Measurements from ENCODE around the gene PTGES.

The PTGES gene

DNA sequence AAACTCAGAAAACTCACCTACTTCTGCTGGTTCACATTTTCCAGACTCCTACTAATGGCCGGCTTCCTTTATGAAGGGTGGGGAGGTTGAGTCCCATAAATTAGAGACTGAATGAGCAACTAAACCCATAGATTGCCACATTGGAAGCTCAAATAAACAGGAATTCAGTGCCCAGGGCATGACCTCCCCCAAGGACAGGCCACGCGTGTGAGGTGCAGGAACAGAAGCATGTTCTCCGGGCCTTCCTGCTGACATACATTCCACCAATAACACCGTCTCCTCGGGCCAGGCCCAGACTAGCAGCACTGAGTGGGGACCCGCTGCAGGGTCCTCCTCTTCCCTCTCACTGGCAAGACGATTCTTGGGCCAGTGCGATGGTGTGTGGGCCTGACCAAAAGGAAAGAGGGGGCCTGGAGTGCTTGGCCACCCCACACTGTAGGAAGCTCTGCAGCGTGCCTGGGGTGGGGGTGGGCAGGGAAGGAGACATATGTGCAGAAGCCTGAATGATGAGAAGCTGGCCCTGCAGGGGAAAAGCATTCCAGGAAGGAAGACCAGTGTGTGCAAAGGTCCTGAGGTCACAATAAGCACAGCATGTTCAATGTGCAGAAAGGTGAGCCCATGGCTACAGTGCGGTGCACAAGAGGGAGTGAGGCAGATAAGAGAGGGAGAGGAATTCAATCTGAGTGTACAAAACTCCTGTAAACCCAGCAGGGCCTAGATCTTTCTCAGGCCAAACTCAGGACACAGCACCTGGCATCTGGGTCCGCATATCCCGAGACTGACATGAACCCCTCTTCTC lies 12.0 kb downstream of the PTGES start:
- DNase-seq = no peak

DNA sequence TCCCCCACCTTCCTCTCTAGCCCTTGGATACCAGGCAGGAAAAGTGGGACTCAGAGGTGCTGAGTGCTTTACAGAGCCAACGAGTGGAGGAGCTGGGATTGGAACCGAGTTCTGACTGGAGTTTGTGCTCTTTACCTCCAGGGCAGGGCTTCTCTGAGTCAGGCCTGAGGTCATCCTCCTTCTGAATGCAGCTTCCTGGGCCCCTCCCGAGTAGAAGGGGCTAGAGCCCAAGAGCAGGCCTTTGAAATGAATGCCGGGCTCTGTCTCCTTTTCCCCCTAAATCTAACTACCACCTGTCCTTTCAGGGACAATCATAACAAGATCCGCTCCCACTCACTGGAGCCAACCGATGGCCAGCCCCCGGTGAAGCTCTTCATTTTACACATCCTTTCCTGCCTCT lies 12.7 kb downstream of the PTGES start:
- DNase-seq = no peak

DNA sequence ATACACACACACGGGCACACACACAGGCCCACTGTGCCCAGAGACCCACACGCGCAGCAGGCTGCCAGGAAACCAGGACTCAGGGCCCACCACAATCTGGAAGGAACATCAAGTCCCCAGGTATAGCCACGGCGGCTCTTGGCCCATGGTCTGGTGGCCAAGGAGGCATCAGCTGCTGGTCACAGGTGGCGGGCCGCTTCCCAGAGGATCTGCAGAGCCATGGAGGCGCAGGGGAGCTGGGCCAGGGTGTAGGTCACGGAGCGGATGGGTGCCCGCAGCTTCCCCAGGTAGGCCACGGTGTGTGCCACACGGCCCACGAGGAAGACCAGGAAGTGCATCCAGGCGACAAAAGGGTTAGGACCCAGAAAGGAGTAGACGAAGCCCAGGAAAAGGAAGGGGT lies 13.4 kb downstream of the PTGES start:
- DNase-seq = no peak

DNA sequence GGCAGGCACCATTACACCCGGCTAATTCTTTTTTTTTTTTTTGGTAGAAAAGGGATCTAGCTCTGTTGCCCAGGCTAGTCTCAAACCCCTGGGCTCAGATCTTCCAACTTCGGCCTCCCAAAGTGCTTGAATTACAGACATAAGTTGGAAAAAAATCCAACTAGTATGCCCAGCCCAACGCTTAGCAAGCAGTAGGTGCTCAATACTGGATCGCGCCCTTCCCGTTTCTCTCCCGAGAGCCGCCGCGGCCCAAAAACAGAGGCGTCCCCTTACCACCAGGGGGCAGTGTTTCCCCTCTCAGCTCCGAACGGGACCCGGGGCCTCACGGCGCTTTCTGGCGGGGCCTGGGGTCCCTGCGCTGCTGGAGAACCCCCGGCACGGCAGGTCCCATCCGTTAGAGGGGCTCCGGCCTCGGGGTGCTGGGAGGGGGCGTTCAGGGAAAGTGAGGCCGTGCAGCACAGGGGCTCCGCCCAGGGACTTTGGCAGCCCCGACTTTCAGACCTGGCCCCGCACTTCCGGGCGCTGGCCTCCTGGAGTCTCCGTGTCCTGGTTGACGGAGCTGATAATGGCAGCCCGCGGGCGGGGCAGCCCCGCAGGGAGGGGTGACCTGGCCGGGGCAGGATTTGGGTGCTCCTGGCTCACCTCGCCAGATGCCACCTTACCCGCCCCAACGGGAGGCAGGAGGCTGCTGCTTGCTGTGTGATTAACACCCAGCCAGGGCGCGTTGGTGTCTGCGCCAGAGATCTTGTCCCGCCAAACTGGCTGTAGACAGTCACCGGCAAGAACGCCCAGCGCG lies 15.2 kb downstream of the PTGES start:
- DNase-seq = peak; percentile 87

DNA sequence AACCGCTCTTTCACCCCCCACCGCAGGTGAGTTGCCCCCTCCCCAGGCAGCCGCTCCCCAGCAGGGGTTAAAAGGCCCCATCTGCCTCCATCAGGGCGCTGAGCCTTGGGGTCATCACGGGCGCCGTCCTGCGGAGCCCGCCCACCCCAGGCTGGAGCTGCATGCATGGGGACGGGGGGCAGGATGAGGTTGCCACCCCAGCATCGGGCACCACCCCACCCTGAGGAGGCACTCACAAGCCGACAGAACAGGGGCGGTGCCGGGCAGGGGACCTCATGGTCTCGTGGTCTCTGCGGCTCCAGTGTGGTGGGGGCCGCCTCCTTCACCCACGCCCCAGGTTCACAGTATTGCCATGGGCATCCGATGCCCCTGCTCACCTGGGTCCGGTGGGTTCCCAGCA lies 16.5 kb downstream of the PTGES start:
- no peak for DNase-seq

- no peak for DNase-seq
These were observed 17.3 kb downstream of the PTGES start for GRCh38 chr9:129735546-129735945.

DNA sequence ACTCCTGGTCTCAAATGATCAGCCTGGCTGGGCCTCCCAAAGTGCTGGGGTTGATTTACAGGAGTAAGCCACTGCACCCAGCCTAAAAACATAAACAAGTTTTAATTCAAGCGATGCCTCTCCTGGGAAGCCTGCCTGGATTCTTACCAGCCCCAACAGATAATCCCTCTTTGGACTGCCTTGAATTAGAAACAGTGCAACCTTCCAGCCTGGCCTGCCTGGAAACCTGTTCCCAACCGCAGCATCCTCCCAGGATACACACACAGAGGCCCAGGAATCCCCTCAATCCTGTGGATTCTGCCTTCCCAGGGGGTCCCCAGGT lies 19.2 kb downstream of the PTGES start:
- no peak for DNase-seq

GRCh38 chr9:129732946-129733631 lies 19.8 kb downstream of the PTGES start:
- DNase-seq = no peak

GRCh38 chr9:129732100-129732499 lies 20.7 kb downstream of the PTGES start:
- no peak for DNase-seq

GRCh38 chr9:129731477-129732085 lies 21.3 kb downstream of the PTGES start:
- DNase-seq = no peak

- no peak for DNase-seq
These were observed 24.1 kb downstream of the PTGES start for GRCh38 chr9:129728744-129729143.

DNA sequence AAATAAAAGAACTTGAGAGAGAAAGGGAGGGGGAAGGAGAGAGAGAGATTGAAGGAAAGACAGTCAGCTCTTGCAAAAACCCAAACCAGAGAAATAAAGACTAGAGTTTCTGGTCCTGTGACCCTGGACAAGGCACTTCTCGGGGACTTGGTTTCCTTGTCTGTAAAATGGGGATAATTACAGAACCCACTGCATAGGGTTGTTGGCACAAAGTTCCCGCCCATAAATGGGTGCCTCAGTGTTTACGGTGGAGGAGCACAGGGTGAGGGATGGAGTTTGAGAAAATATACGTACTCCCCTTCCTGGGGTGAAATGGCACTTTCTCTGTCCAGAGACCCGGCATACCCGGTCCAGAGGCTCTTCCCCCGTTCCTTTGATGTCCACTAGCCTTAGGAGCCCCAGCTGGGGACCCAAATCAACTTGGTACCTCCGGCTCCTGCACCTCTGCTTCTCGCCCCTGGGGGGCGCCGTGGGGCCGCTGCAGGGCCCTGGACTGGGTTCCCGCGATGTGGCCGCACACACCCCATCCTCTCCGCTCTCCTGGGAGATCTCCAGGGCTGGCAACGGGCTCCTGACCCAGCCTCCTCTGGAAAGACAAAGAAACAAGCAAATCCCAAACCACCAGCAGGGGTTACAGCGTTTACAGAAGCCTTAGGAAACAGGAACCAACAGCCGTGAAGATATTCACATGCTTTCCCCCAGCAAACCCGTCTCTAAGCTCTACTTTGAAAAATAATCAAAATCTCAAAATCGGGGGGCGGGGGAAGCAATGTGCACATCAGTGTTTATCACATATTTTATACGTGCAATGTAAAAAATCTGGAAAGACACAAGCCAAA lies 26.3 kb downstream of the PTGES start:
- peak; percentile 57 for DNase-seq

DNA sequence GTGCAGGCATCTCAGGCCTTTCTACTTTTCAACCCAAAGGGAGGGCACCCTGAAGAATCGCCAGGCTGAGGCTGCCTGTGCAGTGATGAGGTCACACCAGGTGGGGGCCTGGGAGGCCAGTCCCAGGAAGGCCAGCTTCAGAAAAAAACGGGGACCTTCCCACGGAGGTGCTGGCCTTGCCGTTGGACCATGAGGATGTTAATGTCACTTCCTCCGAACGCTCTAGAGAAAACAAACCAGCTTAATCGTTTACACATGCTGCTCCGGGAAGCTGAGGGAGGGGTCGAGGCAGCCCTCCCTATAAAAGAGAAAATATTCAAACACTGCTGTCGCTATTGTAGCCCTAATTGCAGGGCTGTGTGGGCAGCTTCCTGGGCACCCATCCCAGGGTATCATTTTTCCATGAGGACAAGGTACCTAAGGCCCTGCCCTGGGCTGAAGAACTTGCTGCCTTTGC lies 27.0 kb downstream of the PTGES start:
- no peak for DNase-seq

DNA sequence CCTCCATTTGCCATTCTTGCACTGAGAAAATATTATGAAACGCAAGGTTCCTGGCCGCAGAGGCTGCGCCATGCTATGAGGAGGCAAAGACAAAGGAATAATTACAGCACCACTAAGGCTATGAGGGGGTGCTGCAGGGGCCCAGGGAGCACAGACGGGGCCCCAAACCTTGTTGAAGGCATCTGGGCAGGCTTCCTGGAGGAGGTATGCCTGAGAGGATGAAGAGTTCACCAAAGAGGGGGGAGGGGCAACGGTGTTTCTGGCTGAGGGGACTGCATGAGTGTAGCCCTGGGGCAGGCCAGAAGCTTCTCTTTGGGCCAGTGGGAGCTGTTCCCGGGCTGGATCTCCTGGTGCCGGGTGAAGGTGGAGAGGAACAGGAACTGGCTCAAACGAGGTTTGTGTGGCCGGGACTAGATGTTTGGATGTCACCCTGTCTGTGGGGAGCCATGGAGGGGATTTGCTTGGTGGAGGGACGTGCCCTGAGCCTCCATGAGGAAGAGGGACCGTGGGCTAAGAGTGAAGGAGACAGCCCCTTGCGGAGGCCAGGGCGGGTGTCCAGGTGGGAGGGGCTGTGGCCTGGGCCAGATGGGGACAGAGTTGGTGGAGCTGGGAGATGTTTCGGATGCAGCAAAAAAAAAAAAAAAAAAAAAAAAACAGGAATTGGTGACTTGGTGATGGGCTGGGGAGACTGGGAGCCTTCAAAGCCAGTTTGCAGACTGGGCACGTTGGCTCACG lies 28.2 kb downstream of the PTGES start:
- DNase-seq = no peak

DNA sequence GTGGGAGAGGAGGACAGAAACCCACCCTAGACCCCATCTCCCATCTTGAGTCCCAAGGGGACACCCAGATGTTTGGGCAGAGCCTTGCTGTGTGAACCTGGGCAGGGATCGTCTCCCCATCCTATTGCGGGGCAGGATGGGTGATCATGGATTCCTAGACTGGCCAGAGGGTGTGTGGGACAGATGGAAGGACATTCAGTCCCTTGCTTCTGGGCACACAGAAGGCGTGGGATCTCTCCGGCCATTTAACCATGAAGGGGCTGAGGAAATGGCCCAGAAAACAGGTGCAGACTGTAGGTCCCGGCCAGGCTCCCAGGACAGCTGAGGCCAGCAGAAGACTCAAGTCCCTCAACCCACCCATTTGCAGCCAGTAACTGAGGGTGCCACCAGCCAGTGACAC lies 29.9 kb downstream of the PTGES start:
- no peak for DNase-seq

DNA sequence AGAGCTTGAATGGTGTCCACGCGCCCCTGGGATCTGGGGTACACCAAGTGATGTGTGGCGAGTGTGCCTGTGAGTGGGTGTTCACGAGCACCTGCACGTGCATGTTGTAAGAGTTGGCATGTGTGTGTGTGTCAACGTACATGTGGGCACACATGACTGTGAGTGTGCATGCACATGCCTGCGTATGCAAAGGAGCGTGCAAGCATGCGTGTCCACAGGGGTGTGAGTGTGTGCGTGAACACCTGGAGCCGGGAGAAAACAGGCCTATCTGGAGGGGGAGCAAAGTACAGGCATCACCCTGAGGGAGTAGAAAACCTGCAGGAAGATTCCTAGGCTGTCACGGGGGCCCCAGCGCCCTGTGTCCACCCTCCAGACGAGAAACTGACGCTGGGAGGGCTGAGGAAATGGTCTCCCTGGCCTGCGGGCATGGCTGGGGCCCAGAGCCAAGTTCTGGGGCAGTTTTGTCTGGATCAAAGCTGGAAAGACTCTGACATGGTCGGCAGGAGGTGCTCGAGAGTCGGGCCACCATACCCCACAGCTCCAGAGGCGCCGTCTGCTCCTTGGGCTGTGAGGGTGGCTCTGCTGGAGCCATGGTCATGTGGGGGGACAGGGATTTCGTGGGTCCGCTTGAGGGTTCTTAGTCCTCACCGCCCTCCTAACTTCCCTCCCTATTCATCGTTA lies 31.8 kb downstream of the PTGES start:
- DNase-seq = no peak

GRCh38 chr9:129720181-129720864 lies 32.5 kb downstream of the PTGES start:
- DNase-seq = no peak

DNA sequence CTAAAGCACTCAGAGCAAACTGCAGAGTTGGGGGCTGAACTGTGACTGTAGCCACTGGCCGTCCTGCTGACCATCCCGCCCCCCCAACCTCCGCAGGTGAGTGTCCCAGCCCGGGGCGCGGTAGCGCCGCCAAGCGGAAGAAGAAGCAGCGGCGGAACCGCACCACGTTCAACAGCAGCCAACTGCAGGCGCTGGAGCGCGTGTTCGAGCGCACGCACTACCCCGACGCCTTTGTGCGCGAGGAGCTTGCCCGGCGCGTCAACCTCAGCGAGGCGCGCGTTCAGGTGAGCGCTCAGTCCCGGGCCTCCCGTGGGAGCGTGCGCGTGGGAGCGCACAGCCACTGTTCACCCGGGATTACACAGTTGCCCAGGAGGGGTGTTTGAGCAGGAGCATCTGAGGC lies 33.7 kb downstream of the PTGES start:
- DNase-seq = no peak

DNA sequence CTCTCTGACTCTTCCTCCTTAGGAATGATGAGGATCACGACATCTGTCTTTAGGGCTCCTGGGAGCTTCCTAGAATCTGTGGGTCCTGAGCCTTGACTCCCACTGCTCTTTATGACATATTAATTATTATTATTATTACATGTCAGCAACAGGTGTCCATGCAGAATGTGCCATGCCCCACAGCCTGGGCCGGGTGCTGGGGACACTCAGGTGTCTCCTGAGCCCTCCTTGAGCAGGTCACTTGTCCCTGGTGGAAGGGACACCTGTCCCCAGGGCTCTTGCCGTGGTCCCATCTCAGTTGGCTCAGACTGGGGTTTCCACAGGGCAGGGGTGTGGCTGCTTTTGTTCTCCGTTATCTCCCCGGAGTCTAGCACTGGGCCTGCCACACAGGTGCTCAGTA lies 34.2 kb downstream of the PTGES start:
- no peak for DNase-seq

GRCh38 chr9:129717991-129718390 lies 34.9 kb downstream of the PTGES start:
- no peak for DNase-seq

DNA sequence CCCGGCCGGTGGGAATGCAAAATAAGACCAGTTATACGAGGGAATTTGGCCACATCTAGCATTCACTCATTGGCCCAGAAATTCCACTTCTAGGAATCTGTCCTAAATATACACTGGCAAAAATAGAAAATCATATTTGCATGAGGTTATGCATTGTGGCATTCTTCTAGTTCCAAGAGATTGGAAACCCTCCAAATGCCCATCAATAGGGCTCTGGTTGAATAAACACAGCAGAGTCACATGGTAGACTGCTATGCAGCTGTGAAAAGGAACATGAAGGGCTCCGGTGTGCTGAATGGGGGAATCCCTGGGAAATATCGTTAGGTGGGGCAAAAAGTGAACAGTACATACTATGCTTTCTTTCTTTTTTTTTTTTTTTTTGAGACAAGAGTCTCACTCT lies 36.8 kb downstream of the PTGES start:
- DNase-seq = no peak
